ENCODE results near the gene EYS. TPM values are rescaled to one million over a fixed set of nuclear protein-coding genes. Genes with fewer than 3 reads are reported as not detected.

EYS gene
- total and polyA plus RNA-seq, 2 of the 8 experiments (the other 6 are each of a cell fraction or from before 2014, with no cell fraction given): 0.05 to 0.13 TPM

- TF ChIP-seq CHD2 (IDR thresholded peaks at IDR 0.05; ENCODE audit: low read length) (no peak), SP4 (IDR thresholded peaks at IDR 0.05; ENCODE audit: low read length) (no peak), KDM5A (IDR thresholded peaks at IDR 0.05; ENCODE audit: low read length) (no peak), KDM4A (IDR thresholded peaks at IDR 0.05; ENCODE audit: low read depth, low read length, severe bottlenecking) (no peak)
These were observed 1204.2 kb downstream of the EYS start (continued) for GRCh38 chr6:64502801-64503200.

All from H1 (cell line).